ENCODE data around the gene TRPV2.
A peak's percentile ranks its signal among the peaks of the same experiment; 100 is the strongest.
"Not testable (repeated sequence)": the region's sequence is repeated elsewhere in the genome, so short reads cannot be mapped to it uniquely, and the experiment has no call there.

The TRPV2 gene

GRCh38 chr17:16415031-16415924 is at the start of gene TRPV2:
TRPV2 (plus strand) TSS chr17:16415571; CDS start chr17:16417669, 2,098 bp downstream.
- peak; percentile 54 for DNase-seq

- DNase-seq = no peak
Observed at GRCh38 chr17:16371742-16372141, 43.6 kb upstream of the TRPV2 start.

- no peak for DNase-seq
Observed at GRCh38 chr17:16374146-16374938, 41.0 kb upstream of the TRPV2 start.

GRCh38 chr17:16377941-16378341 is 37.4 kb upstream of the TRPV2 start:
- no peak for DNase-seq

GRCh38 chr17:16378636-16379282 is 36.6 kb upstream of the TRPV2 start:
- DNase-seq = no peak

GRCh38 chr17:16379654-16380053 is 35.7 kb upstream of the TRPV2 start:
- DNase-seq = no peak

- peak; percentile 99 for DNase-seq
Observed at GRCh38 chr17:16380640-16381495, 34.5 kb upstream of the TRPV2 start, which contains the start of gene UBB. UBB (plus strand) TSS chr17:16381091; CDS start chr17:16381908, 817 bp downstream.

- no peak for DNase-seq
Observed at GRCh38 chr17:16381496-16381820, 33.9 kb upstream of the TRPV2 start.

- no peak for DNase-seq
Observed at GRCh38 chr17:16383216-16383615, 32.2 kb upstream of the TRPV2 start.

GRCh38 chr17:16383772-16384287 is 31.5 kb upstream of the TRPV2 start:
- no peak for DNase-seq

GRCh38 chr17:16384557-16384956 is 30.8 kb upstream of the TRPV2 start:
- no peak for DNase-seq

- not testable (repeated sequence) for DNase-seq
Observed at GRCh38 chr17:16386126-16386507, 29.3 kb upstream of the TRPV2 start.

GRCh38 chr17:16391451-16391850 is 23.9 kb upstream of the TRPV2 start:
- no peak for DNase-seq

- not testable (repeated sequence) for DNase-seq
Observed at GRCh38 chr17:16392491-16392890, 22.9 kb upstream of the TRPV2 start.

- DNase-seq = not testable (repeated sequence)
Observed at GRCh38 chr17:16395887-16396286, 19.5 kb upstream of the TRPV2 start.

- DNase-seq = not testable (repeated sequence)
Observed at GRCh38 chr17:16396693-16397092, 18.7 kb upstream of the TRPV2 start.

GRCh38 chr17:16398270-16399267 is 16.8 kb upstream of the TRPV2 start:
- DNase-seq = no peak

GRCh38 chr17:16403847-16404246 is 11.5 kb upstream of the TRPV2 start:
- not testable (repeated sequence) for DNase-seq

GRCh38 chr17:16406742-16407674 is 8.4 kb upstream of the TRPV2 start:
- no peak for DNase-seq
